Coronary artery (tissue), 2 donors: ENCODE measurements around the gene FAM107A.

Experiments used
- DNase-seq: peaks from one replicate; pipeline ENCODE4 v3.0.0-alpha.2; 2017; ENCODE audit warnings: low spot score
- H3K27ac ChIP-seq, 2 donors: fragments of 200-600 bp; sonication (generic); one replicate each; pipeline ENCODE4 v1.5.1; 2016 to 2019
- H3K4me3 ChIP-seq: fragments of 200-600 bp; sonication (generic); 2 replicates; pipeline ENCODE4 v1.5.1; 2016; ENCODE audit warnings: mild to moderate bottlenecking, moderate library complexity
- CTCF ChIP-seq: fragments of 200-600 bp; sonication (generic); IDR thresholded peaks from one replicate; pipeline ENCODE4 v1.5.1; 2019; ENCODE audit warnings: antibody characterized with exemption

Gene FAM107A

GRCh38 chr3:58574106-58574505 is 3.1 kb downstream of the FAM107A start:
- no peak for TF ChIP-seq CTCF
- Histone ChIP-seq H3K27ac (peak overlapping the region in 1 of 2 donors; percentile 74), H3K4me3 (no peak overlapping the region)
- DNase-seq: no peak

GRCh38 chr3:58573640-58574039 is 3.6 kb downstream of the FAM107A start:
- no peak for DNase-seq
- no peak overlapping the region for H3K4me3 ChIP-seq
- TF ChIP-seq CTCF: no peak
- H3K27ac ChIP-seq: peak overlapping the region in 1 of 2 donors; percentile 74

GRCh38 chr3:58572634-58573230 is 4.5 kb downstream of the FAM107A start:
- Histone ChIP-seq H3K4me3 (no peak overlapping the region), H3K27ac (no peak overlapping the region)
- TF ChIP-seq CTCF: no peak
- DNase-seq: no peak

- no peak for DNase-seq
- TF ChIP-seq CTCF: no peak
- Histone ChIP-seq H3K4me3 (no peak overlapping the region), H3K27ac (no peak overlapping the region)
Observed at GRCh38 chr3:58572013-58572633, 5.1 kb downstream of the FAM107A start.

GRCh38 chr3:58570851-58571250 is 6.3 kb downstream of the FAM107A start:
- TF ChIP-seq CTCF: no peak
- peak; percentile 45 for DNase-seq
- H3K27ac ChIP-seq: no peak overlapping the region
- H3K4me3 ChIP-seq: no peak overlapping the region

- no peak for TF ChIP-seq CTCF
- Histone ChIP-seq H3K4me3 (no peak overlapping the region), H3K27ac (no peak overlapping the region)
- DNase-seq: peak; percentile 68
Observed at GRCh38 chr3:58569287-58570001, 7.7 kb downstream of the FAM107A start.
